Occipital lobe (tissue), 2 donors: ENCODE data around the gene PDE8B. TPM values are rescaled to one million over a fixed set of nuclear protein-coding genes. Genes with fewer than 3 reads are reported as not detected.

ENCODE experiments used
- DNase-seq: peaks from one replicate; lab custom pipeline; 2025; lab: John Stamatoyannopoulos, UW
- total RNA-seq: library from RNA; depleted of rRNA; stranded (reverse); fragments of >200 nt; gene quantifications from one replicate; pipeline ENCODE4 v1.2.3, GENCODE V29; 2014

PDE8B gene
- total RNA-seq, 1 donor from 2014 or later: 5.3 TPM

GRCh38 chr5:77321793-77322394 lies 111.4 kb downstream of the PDE8B start:
- no peak for DNase-seq

DNA sequence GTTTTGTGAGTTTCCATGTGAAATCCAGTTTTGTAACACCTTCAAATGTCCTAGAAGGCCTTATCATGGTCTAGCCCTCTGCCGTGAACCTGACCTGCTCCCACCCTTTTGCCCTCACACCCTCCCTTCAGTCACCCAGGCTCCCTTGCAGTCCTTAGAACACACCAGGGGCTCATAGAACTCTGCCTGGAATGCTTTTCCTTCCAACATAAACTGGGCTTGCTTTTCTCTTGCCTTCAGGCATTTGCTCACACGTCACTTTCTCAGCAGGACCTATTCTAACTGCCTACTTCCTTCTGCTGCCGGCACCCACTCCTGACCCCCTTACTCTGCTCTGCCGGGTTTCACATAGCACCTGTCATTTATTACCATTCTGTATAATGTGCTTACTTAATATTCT lies 111.9 kb downstream of the PDE8B start:
- no peak for DNase-seq

- DNase-seq: no peak
Measured at GRCh38 chr5:77325921-77326541, 115.6 kb downstream of the PDE8B start.

- DNase-seq: no peak
Measured at GRCh38 chr5:77326986-77327734, 116.7 kb downstream of the PDE8B start.

GRCh38 chr5:77328930-77329647 lies 118.6 kb downstream of the PDE8B start:
- no peak for DNase-seq

- DNase-seq: no peak
Measured at GRCh38 chr5:77329664-77330430, 119.4 kb downstream of the PDE8B start.

- DNase-seq: no peak
Measured at GRCh38 chr5:77333036-77333435, 122.6 kb downstream of the PDE8B start.

GRCh38 chr5:77333451-77334123 lies 123.1 kb downstream of the PDE8B start:
- DNase-seq: no peak

GRCh38 chr5:77337246-77337645 lies 126.8 kb downstream of the PDE8B start:
- no peak for DNase-seq

GRCh38 chr5:77337686-77338085 lies 127.2 kb downstream of the PDE8B start:
- no peak for DNase-seq

DNA sequence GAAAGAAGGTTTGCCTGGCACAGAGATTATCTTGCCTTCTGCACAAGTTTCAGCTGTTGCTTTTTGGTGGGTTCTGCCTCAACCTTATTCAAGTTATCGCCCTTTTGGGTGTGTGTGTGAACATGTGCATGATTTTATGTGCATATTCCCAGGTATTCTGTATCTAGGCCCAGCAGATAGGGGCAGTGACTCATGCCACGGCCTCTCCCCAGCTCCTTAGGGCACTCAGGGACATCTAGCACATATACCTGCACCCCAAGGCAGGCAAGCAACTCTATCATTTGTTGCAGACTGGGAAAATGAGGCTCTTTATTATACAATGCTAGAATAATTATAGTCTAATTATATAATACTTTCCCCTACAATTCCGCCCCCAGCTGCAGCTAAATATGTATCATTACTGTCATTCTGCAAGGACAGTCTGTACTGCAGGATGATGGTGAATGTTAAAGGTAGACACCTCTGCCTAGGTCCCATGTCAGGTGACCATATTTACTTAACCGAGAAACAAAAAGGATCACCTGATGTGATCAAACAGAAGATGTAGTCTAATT lies 128.9 kb downstream of the PDE8B start:
- no peak for DNase-seq

DNA sequence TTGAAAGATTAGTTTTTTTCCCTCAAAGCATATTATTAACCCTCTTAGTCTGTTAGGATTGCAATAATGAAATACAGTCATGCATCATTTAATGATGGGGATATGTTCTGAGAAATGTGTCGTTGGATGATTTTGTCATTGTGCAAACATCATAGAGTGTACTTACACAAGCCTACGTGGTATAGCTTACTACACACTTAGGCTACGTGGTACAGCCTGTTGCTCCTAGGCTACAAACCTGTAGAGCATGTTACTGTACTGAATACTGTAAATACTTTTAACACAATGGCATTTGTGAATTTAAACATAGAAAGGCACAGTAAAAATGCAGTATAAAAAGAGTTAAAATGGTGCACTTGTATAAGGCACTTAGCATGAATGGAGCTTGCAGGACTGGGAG lies 132.7 kb downstream of the PDE8B start:
- no peak for DNase-seq

DNA sequence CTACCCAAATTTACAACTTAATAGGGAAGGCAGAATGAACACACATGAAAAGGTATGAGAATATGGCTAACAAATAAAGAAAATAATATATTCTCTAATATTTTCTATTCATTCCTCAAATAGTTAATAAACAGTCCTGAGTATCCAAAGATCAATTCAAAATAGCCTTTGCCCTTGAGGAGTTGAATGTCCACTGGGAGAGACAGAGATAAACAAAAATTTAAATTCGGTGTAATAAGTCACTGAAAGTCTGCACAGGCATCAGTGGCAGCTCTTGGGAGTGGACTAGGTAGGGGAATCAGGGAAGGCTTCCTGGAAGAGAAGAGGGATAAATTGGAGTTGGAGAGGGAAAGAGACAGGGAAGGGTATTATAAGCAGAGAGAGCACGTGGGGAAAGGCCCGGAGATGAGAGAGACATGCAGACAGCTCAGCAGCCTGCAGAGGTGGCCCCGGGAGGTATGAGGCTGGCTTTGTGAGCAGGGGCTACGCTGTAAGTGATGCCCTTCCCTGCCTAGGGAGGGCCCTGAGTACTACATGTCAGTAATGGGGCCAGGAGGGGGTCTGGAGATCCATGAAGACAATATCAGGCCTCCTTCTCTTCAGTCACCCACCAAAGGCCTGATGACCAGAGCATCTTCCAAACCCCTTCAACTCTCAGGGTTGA lies 137.1 kb downstream of the PDE8B start:
- no peak for DNase-seq

DNA sequence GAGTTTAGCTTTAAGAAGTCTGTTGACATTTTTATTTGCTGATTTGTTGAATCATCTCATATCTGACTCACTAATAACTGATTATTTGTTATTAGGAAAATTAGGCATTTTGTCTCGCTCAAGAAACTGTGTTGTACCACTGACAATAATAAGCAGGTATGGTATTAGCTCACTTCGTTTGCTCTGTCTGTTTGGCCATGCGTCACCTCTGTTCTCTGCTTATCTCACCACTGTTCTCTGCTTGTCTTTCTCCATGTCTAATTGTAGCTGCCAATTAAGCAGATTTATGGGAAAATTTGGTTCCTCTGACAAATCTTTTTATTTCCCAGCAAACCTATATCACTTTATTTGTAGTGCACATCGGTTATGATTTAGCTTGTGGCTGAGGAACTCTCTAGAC lies 142.8 kb downstream of the PDE8B start:
- DNase-seq: no peak

GRCh38 chr5:77354454-77354853 lies 144.0 kb downstream of the PDE8B start:
- no peak for DNase-seq

GRCh38 chr5:77355080-77355479 lies 144.6 kb downstream of the PDE8B start:
- DNase-seq: no peak

DNA sequence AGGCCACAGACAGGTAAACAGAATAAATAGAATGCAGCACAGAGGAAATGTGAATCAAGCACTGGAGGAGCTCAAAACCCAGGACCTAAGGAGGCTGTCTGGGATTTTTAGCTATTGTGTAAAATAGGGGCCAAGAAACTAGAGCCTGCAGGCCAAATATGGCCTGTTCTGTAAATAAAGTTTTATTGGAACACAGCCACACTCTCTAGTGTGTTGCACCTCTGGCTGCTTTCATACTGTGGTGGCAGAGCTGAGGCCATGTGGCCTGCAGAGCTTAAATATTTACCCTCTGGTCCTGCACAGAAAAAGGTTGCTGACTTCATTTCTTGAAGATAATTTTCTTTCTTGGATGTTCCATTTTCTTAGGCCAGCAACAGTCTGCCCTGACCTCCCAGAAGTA lies 145.3 kb downstream of the PDE8B start:
- DNase-seq: no peak

- no peak for DNase-seq
Measured at GRCh38 chr5:77356740-77357139, 146.3 kb downstream of the PDE8B start.

DNA sequence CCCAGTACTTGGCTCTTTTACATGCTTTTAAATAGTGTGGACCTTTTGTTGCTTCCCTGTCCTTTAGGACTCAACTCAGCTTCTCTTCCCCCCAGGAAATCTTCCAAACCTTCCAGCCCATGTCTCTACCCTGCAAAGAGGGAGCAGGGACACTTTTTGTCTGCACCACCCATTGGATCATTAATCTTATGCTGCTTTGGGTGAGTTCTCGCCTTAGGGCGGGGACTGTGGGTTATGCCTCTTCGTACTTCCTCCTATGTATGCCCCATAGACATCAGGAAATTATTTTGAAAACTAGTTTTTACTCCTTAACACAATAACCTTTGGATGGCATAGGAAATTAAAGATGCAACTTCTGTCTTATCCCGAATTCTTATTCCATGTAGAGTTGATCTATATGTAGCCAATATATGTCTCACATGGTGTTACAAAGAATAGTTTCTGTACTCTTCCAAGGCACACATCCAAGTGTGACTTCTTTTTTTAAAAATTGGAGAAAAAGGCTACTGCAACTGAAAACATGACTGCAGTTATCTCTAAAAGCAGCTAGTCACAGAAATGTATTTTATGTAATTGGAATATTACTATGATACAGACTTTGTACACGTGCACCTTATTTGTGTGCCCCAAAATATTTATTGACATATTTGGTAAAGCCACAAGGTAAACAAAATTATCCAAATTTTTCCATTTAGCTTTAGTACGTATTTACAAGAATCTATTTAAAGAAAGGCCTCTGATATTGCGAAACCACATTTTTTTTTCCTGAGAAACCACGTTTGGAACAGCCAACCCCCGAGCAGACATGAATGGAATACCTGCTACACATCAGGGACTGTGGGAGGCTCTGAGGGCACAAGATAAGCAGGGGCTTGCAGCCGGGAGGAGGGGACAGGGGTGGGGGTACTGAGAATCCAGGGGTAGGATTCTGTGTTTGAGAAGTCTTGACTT lies 148.1 kb downstream of the PDE8B start:
- no peak for DNase-seq
